ENCODE data around the gene TNFRSF12A. TPM values are rescaled to one million over a fixed set of nuclear protein-coding genes. Genes with fewer than 3 reads are reported as not detected.

Gene TNFRSF12A
- total and polyA plus RNA-seq, 2 of the 8 experiments (the other 6 are each of a cell fraction or from before 2014, with no cell fraction given) = 81.0 to 82.5 TPM

DNA sequence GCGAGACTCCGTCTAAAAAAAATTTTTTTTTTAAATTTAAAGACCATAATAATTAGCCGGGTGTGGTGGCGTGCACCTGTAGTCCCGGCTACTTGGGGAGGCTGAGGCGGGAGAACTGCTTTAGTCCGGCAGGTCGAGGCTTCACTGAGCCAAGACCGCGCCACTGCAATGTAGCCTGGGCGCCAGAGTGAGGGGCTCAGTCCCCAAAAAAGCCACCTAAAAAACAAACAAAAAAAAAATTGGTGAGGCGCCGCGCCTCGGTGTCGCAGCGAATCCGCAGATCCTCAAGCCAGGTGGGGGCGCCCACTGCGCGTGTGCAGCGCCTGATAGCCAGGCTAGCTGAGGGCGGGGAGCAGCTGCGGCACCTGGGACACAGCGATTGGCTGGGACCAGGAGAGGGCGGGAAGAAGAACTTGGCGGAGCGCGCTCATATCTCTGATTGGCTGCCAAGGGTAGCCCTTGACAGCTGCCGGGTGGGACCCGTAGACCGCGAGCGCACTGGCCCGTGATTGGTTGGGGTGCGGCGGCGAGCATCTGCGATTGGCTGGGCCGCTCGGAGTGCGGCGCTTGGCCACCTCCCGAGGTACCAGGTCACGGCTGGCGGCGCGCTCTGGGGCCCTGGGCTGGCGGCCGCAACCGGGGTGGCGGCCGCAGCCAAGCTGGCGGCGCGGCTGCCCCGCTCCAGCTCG, 16.4 kb upstream of the TNFRSF12A start (continued):
- TF ChIP-seq CREB1 (IDR thresholded peaks at IDR 0.05) (peak; percentile 70), TCF12 (IDR thresholded peaks at IDR 0.05; ENCODE audit: low read depth, low read length) (no peak), SP1 (IDR thresholded peaks at IDR 0.05; ENCODE audit: low read depth, low read length) (peak; percentile 96), HDAC6 (IDR thresholded peaks at IDR 0.05; ENCODE audit: low read depth, low read length) (no peak), SP4 (IDR thresholded peaks at IDR 0.05; ENCODE audit: low read length) (peak; percentile 62; the same call in 1 of the 2 replicates), POLR2A (IDR thresholded peaks at IDR 0.05; ENCODE audit: control extremely low read depth in 1 of 2, low read depth in 2 of 2, low read length in 2 of 2) (0 out of 3 replicates have a peak, but pooled peaks of 1 of the 2 experiments have one; percentile 32), HDAC2 (IDR thresholded peaks at IDR 0.05; ENCODE audit: borderline replicate concordance in 1 of 2, low read depth in 2 of 2, low read length in 2 of 2) (peak in 1 of 2 experiments; percentile 27; a peak in 1 of 4 replicates), CHD2 (IDR thresholded peaks at IDR 0.05; ENCODE audit: low read length) (peak; percentile 87), NRF1 (IDR thresholded peaks at IDR 0.05; ENCODE audit: low read depth, low read length) (peak; percentile 69), KDM1A (IDR thresholded peaks at IDR 0.05; ENCODE audit: borderline replicate concordance, low read length) (peak; percentile 60; the same call in 1 of the 2 replicates), CHD1 (IDR thresholded peaks at IDR 0.05; ENCODE audit: low read depth, low read length) (no peak), SP2 (IDR thresholded peaks at IDR 0.05; ENCODE audit: low read length) (peak; percentile 62)
- TF ChIP-seq, protein P1, sequence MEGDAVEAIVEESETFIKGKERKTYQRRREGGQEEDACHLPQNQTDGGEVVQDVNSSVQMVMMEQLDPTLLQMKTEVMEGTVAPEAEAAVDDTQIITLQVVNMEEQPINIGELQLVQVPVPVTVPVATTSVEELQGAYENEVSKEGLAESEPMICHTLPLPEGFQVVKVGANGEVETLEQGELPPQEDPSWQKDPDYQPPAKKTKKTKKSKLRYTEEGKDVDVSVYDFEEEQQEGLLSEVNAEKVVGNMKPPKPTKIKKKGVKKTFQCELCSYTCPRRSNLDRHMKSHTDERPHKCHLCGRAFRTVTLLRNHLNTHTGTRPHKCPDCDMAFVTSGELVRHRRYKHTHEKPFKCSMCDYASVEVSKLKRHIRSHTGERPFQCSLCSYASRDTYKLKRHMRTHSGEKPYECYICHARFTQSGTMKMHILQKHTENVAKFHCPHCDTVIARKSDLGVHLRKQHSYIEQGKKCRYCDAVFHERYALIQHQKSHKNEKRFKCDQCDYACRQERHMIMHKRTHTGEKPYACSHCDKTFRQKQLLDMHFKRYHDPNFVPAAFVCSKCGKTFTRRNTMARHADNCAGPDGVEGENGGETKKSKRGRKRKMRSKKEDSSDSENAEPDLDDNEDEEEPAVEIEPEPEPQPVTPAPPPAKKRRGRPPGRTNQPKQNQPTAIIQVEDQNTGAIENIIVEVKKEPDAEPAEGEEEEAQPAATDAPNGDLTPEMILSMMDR (IDR thresholded peaks at IDR 0.05; ENCODE audit: control extremely low read depth in 1 of 3, insufficient read depth in 1 of 3, low read depth in 1 of 3, low read length in 3 of 3) = peak; percentile 63 to 93 (median 71)
